Measurements from ENCODE around the gene DMWD. TPM values are rescaled to one million over a fixed set of nuclear protein-coding genes. Genes with fewer than 3 reads are reported as not detected.
A peak's percentile ranks its signal among the peaks of the same experiment; 100 is the strongest.

The DMWD gene
- total RNA-seq, 2 donors from 2014 or later: 29.1 to 43.6 TPM

DNA sequence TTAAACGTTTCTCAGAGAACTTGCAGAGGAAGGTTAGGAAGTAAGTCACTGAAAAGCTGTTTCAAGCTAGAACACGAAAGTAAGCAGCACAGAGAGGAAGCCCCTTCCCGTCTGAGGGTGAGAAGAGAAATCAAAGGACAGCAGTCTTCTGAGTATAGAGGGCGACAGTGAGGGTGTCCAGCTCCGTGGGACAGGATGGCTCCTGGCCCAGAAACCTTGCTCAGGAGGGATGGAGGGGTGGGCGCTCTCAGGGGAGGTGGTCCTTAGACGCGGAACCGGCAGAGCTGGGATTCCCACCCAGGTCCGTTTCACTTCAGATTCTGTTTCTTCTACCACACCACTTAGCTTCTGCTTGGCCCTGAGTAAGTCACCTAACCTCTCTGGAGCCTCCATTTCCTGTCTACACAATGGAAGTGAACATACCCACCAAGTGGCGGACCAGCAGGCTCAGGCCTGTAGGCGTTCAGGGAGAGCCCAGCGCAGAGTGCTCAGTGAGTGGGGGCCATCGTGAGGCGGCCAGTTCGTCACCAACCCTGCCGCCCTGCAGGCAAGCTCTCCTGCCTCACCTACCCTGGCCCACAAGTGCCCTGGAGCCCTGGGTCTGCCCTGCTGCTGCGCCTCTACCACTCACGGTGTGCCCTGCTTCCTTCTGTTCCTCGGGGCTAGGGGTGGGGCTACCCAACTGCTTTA lies 27.9 kb upstream of the DMWD start:
- Histone ChIP-seq H3K4me3 (no peak overlapping the region), H3K9ac (ENCODE audit: low read depth in 2 of 2, low read length in 2 of 2) (no peak overlapping the region), H3K4me1 (peaks cover 4% of the 10 kb centered on the region), H3K9me3 (no peaks in the 10 kb centered on the region), H3K27ac (no peak overlapping the region), H3K27me3 (no peaks in the 10 kb centered on the region), H3K36me3 (no peaks in the 10 kb centered on the region)
- intact Hi-C loops (cut with DNase I): no loop called here
- TF ChIP-seq, protein P1, sequence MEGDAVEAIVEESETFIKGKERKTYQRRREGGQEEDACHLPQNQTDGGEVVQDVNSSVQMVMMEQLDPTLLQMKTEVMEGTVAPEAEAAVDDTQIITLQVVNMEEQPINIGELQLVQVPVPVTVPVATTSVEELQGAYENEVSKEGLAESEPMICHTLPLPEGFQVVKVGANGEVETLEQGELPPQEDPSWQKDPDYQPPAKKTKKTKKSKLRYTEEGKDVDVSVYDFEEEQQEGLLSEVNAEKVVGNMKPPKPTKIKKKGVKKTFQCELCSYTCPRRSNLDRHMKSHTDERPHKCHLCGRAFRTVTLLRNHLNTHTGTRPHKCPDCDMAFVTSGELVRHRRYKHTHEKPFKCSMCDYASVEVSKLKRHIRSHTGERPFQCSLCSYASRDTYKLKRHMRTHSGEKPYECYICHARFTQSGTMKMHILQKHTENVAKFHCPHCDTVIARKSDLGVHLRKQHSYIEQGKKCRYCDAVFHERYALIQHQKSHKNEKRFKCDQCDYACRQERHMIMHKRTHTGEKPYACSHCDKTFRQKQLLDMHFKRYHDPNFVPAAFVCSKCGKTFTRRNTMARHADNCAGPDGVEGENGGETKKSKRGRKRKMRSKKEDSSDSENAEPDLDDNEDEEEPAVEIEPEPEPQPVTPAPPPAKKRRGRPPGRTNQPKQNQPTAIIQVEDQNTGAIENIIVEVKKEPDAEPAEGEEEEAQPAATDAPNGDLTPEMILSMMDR (IDR thresholded peaks at IDR 0.05): no peak
- no peak for DNase-seq

DNA sequence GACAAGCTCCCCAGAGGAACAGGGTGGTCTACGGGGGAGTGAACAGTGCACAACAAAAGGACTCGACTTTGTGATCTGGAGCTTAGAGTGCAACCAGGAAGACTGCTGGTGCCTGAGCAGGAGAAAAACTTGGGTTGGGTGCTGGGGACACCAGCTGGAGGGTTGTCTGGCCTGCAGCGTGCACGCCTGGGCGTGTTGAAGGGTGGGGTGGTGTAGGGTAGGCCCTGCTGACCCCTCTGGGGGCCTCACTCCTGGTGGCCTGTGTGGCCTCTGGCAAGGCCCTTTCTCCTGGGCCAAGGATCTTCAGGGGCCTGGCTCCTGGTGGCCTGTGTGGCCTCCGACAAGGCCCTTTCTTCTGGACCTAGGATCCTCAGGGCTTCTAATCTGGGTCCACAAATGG lies 27.1 kb upstream of the DMWD start:
- intact Hi-C loops (cut with DNase I): loop anchor here (10.0 kb wide), 1 partner anchor 65 kb away; the partner anchor contains the start of gene IRF2BP1
- peaks cover 2% of the 10 kb centered on the region for H3K4me1 ChIP-seq
- no peaks in the 10 kb centered on the region for H3K36me3 ChIP-seq
- H3K27ac ChIP-seq: no peak overlapping the region
- TF ChIP-seq, protein P1 (IDR thresholded peaks at IDR 0.05): no peak
- DNase-seq: no peak
- H3K4me3 ChIP-seq: no peak overlapping the region
- H3K9me3 ChIP-seq: no peaks in the 10 kb centered on the region
- H3K9ac ChIP-seq (ENCODE audit: low read depth in 2 of 2, low read length in 2 of 2): no peak overlapping the region
- no peaks in the 10 kb centered on the region for H3K27me3 ChIP-seq

DNA sequence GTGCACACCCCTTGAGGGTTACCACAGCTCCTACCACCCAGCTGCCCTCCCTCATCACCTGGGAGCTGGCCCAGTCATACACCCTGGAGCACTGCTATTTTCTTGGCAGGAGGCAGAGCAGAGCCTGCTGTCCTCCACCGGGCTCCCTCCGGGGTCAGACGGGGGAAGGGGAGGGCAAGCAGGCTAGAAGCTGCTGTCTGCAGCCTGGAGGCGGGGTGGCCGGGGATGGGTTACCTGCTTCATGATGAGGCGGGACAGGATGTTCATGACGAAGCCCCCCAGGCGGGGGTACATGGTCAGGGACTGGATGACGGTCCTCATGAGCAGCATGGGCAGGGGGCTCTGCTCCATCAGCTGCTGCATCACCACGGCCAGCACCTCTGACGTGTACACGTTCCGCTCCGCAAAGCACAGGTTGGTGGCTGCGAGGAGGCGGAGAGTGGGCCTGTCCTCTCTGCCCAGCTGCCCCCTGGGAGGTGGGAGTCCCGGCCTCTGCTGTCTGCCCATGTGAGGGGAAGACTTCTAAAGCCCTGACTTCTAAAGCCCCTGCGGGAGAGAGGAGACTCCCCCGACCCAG lies 25.2 kb upstream of the DMWD start:
- no peak for DNase-seq
- H3K4me1 ChIP-seq: no peaks in the 10 kb centered on the region
- no peaks in the 10 kb centered on the region for H3K27me3 ChIP-seq
- no peaks in the 10 kb centered on the region for H3K36me3 ChIP-seq
- H3K9ac ChIP-seq (ENCODE audit: low read depth in 2 of 2, low read length in 2 of 2): no peak overlapping the region
- H3K27ac ChIP-seq: no peak overlapping the region
- no peak overlapping the region for H3K4me3 ChIP-seq
- intact Hi-C loops (cut with DNase I): loop anchor here (10.0 kb wide), 1 partner anchor 67 kb away; the partner anchor contains the start of gene IRF2BP1
- no peaks in the 10 kb centered on the region for H3K9me3 ChIP-seq
- TF ChIP-seq, protein P1 (IDR thresholded peaks at IDR 0.05): no peak

DNA sequence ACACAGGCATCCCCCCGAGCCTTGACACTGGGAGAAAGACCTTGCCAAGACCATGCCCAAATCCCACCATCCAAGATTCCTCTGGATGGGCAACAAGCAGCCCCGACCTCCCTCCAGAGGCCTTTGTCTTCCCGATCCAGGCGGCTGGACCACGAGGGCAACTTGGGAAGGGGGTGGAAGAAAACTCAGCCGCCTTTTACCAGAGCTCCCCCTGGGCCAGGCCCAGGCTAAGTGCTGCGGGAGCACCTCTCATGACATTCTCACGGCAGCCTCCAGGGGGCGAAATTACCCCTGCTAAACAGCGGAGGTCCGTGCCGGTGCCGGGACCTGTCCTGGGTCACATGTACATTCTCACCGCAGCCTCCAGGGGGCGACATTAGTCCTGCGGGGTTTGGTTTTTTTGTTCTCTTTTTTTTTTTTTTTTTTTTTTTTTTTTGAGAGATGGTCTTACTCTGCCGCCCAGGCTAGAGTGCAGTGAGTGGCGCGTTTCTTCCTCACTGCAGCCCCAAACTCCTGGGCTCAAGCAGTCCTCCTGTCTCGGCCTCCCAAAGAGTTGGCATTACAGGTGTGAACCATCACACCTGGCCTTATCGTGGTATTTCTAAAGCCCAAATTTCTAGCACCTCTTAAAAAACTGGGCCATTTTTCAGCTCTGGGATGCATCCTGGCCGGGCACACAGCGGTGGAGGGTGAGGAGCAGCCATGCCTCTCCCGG lies 24.5 kb upstream of the DMWD start:
- no peaks in the 10 kb centered on the region for H3K4me1 ChIP-seq
- H3K27ac ChIP-seq: no peak overlapping the region
- peak; percentile 97 for DNase-seq
- intact Hi-C loops (cut with DNase I): loop anchor here (10.0 kb wide), 1 partner anchor 68 kb away; the partner anchor contains the start of gene IRF2BP1
- H3K27me3 ChIP-seq: no peaks in the 10 kb centered on the region
- no peaks in the 10 kb centered on the region for H3K9me3 ChIP-seq
- no peak overlapping the region for H3K9ac ChIP-seq (ENCODE audit: low read depth in 2 of 2, low read length in 2 of 2)
- H3K4me3 ChIP-seq: no peak overlapping the region
- H3K36me3 ChIP-seq: no peaks in the 10 kb centered on the region
- TF ChIP-seq, protein P1 (IDR thresholded peaks at IDR 0.05): peak; percentile 98

DNA sequence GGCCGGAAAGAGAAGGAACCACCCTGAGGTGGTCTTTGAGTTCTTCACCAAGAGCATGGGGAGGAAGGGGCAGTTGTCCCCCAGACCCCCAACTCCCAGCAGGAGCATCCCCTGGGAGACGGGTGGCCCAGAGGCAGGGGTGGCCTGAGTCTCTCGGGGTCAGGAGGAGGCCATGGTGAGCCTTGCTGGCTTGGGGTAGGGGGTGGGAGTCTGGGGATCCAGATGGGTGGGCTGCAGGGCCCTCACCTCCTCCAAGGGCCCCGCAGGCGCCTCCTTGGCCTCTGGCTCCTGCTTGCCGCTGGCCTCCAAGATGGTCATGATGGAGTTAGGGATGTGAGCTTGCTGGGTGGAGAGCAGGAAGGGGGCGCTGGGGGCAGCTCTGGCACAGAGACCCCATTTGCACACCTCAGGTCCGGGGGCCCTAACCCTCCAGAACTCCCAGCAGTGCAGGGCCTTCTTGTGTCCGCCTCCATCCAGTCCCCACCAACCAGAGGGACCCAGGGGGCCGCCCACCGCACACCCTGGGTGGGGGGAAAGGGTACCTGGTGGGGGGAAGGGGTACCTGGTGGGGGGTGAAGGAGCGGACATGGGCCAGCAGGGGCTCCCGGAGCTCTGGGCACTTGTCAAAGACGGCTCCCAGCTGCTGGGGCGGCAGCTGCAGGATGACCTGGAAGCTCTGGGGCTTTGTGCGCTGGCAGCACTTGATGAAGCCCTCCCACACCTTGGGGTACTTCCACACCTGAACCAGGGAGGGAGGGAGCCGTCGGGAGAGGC lies 23.8 kb upstream of the DMWD start:
- no peak overlapping the region for H3K4me3 ChIP-seq
- DNase-seq: no peak

More for the DNA sequence above, 23.8 kb upstream of the DMWD start:
- H3K9me3 ChIP-seq: no peaks in the 10 kb centered on the region
- no peaks in the 10 kb centered on the region for H3K4me1 ChIP-seq
- no peak overlapping the region for H3K9ac ChIP-seq (ENCODE audit: low read depth in 2 of 2, low read length in 2 of 2)
- no peak overlapping the region for H3K27ac ChIP-seq
- no peaks in the 10 kb centered on the region for H3K27me3 ChIP-seq
- intact Hi-C loops (cut with DNase I): loop anchor here (10.0 kb wide), 1 partner anchor 68 kb away; the partner anchor contains the start of gene IRF2BP1
- H3K36me3 ChIP-seq: no peaks in the 10 kb centered on the region
- TF ChIP-seq, protein P1 (IDR thresholded peaks at IDR 0.05): no peak

Data from colonic mucosa (tissue), 4 donors.